CD4-positive, alpha-beta T cell treated with Interleukin-12 subunit alpha and Interleukin-12 subunit beta, for 1 hour (primary cell): ENCODE results near the gene SLC4A7.
"Not testable (repeated sequence)": the region's sequence is repeated elsewhere in the genome, so short reads cannot be mapped to it uniquely, and the experiment has no call there.

Experiments used
- DNase-seq: peaks from one replicate; pipeline ENCODE4 v3.0.0-alpha.2; 2020

Gene SLC4A7

DNA sequence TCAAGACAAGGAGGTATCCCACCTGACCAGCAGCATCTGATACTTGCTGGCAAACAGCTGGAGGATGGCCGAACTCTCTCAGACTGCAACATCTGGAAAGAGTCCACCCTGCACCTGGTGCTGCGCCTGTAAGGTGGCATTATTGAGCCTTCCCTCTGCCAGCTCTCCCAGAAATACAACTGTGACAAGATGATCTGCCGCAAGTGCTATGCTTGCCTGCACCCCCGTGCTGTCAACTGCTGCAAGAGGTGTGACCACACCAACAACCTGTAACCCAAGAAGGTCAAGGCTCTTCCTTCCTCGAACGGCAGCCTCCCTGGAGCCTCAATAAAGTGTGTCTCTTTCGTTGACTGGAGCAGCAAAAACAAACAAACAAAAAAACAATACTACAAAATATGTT is 2.2 kb upstream of the SLC4A7 start:
- no peak for DNase-seq

DNA sequence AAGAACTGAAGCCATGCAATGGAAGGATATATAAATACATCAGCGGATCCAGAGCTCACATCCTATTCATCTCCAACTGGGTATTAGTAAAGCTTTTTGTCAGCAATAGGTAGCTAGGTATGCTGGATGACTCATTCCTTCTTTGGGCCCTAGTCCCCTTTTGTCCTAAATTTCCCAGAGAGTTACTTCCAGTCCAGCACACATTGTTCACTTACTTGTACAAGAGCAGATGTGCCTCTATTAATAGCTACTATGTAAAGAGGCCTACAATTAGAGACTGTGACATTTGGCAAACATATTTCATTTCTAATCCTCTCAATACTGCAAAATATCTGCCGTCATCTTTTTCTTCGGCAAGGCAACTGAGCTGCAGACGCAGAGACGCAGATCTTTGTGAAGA is 1.7 kb upstream of the SLC4A7 start:
- DNase-seq, result no peak

DNA sequence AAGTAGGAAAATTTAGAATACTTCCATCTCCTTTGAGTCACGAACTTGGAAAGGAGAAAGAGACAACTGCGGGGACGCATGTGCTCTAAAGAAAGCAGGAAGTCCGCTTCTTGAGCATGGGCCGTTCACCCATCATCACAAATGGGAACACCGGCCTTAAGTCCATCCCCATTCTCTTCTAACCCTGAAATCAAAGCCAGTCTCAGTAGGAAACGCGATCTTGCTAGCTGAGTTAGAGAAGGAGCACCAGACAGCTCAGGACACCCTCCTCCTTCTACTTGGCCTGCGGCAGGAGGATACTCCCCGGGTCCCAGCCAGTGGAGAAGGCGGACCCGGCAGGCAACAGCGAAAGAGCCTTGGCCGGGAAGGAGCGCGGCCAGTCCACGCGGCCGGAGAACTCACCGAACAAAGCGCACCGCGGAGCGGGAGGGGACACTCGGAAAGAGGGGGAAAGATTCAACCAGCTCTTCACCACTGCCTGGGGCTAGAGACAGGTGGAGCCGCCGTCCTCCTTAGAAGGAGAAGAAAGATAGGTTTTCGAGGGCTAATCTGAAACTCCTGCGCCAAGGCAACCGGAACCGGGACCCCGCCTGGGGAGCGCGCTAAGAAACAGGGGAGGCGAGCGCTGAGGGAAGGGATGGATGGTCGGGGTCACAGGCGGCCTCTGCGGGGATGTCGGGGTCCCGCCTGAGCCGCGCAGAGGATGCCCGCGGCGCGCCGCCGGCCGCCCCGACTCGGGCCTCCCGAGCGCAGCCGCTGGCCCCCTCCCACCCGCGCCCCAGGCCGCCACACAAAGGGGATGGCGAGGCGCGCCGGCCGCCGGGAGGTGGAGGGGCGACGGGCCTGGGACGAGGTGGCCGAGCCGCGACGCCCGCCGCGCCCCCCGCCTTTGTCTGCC is 818 bp downstream of the SLC4A7 start:
- peak; percentile 35 for DNase-seq

DNA sequence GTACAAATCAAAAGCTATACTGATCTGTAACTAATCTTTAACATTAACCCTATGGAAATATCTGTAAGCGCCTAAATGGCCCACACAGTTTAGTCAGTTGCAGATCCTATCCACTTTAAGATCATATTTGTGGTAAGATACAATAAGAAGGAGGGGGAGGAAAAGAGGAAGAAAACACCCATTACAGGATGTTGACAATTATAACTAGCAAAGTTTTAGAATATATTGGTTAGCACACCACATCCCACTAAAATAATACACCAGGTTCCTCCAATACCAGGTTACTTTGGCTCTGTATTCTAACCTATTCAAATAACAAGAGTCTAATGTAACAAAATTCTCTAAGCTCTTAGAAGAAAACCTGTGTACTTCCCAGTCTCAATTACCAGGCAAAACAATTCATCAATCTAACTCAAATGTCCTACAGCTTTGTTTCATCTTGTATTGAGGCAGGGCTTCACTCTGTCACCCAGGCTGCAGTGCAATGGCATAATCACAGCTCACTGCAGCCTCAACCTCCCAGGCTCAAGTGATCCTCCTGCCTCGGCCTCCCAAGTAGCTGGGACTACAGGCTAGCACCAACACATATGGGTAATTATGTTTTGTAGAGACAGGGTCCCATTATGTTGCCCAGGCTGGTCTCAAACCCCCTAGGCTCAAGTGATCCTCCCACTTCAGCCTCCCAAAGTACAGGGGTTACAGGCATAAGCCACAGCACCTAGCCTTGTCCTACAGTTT is 4.2 kb downstream of the SLC4A7 start:
- DNase-seq, result peak; percentile 37

DNA sequence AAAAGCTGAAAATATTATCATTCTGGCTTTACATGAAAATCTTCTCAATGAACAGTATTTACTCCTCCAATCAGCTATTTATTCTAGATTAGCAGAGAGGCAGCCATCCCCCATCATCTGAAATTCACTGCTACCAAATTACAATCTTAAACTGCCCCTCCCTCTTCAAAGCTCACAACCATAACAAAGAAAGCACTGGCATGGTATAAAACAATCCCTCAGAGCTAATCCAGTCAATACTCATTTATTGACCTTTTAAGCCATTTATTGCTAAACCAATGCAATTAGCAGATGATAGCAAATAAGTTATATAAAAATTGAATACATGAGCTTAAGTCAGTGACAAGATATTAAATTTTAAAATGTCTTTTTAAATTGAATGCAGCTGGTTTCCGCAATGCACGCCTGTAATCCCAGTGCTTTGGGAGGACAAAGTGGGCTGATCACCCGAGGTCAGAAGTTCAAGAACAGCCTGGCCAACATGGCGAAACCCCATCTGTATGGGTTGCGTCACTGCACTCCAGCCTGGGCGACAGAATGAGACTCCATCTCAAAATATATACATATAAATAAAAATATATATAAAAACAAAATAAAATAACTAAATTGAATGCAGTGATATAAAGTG is 12.1 kb downstream of the SLC4A7 start:
- DNase-seq, result no peak

DNA sequence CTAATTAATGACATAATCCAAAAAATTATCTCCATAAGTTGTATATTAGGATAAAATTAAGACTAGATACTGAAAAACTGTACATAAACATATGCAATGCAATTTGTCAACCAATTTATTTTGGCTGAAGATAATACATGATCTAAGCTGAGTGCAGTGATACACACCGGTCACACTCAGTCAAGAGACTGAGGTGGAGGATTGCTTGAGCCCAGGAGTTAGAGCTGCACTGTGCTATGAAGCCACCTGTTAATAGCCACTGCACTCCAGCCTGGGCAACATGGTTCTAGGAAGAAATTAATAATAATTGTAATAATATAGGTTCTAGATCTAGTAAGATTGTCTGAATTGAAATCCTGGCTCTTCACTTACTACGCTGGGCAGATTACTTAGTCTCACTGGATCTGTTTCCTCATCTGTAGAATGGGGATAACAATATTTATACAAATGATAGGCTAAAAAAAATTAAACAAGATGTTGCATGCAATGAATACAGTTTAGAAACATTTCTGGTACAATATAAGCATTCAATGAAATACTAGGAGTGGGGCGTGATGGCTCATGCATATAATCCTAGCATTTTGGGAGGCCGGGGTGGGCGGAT is 15.8 kb downstream of the SLC4A7 start:
- no peak for DNase-seq

DNA sequence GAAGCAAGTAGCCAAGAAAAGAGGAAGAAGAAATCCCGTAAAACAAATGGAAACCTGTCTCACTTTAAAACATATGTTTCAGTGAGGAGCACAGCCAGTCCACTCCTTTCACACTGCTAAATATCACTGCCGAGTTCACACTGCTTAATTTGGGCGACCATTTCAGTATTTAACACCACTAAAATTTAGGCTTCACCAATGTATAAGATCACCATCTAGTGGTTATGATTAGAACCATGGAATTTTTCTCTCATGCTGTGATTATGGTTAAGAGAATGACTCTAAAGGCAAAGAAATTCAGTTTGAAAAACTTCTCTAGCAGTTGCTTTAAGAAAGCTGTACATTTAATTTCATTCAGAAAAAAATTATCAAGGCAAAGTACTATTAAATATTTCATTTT is 16.6 kb downstream of the SLC4A7 start:
- peak; percentile 59 for DNase-seq

DNA sequence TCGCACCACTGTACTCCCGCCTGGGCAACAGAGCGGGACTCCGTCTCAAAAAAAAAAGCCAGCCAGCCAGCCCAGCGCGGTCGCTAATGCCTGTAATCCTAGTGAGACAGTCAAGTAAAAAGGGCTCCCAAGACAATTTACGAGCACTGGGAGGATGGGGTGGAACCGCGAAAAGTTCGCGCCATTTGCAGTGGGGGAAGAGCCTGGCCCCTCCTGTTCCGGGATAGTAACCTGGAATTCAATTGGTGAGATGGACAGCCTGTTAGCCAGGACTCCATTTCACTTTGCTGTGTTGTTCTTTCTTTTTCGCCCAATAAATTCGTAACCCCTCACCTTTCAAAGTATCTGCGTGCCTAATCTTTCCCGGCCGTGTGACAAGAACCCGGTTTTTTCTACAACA is 19.5 kb downstream of the SLC4A7 start:
- no peak for DNase-seq

DNA sequence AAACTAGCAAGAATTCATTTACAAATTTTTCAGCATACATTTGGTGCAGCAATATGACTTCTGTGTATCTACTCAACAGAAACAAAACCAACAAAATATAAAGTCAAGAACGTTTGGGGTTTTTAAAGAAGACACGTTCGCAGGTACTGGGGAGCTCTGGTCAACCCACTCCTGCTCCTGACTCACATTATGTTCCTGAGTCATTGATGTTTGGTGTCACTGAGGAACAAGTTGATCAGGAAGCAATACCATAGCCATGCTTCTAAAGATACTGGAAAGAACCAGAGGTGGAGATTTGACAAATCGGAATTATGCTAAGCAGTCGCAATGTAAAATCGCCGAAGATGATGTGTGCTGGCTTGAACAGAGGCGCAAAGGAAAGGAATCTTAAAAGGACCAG is 22.0 kb downstream of the SLC4A7 start:
- DNase-seq, result no peak

DNA sequence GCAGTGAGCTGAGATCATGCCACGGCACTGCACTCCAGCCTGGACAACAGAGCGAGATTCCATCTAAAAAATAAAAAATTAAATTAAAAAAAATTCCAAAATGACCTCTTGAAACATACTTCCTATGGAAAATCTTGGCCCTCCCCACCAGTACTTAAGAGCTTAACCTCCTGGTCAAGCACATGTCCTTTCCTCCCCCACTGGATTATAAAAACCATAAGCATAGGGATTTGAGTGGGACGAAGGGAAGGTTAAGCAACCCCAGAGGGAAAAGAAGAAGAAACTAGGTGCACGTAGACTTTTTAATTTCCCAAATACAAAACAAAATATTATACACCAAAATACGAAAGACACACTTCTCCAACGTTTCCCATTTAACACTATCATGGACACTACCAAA is 25.3 kb downstream of the SLC4A7 start:
- DNase-seq, result no peak

DNA sequence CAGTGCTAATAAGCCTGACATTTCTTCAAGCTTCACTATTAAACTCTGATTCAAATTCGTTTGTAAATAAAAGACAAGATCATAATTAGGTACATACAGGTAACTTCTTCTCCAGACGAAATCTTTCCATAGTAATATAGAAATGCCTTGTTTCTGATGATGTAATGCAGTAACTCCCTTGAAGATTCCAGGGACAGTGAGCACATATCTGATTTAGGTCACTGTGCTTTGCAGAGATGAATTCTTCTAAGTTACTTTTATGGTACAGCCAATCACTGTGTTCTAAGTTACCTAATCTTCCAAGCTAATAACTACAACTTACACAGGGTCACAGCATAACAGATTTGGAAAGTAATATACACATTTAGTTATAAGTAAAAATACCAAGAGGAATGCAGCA is 27.6 kb downstream of the SLC4A7 start:
- DNase-seq, result no peak

DNA sequence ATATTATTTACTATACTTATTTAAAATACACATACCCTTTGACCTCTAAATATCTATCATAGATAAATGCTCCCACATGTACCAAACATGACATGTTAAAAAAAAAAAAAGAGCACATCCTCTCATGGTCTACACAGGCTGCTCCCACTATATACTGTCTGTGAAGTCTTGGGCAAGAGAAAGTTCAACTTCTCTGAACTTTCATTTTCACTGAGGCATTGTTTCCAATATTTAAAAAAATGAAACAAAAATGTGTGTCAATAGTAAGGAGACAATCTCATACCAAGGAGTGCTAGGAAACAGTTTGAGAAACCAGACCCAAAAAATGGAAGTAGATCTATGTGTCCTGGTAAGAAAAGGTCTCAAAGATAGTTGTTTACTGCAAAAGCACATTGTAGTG is 29.3 kb downstream of the SLC4A7 start:
- DNase-seq, result no peak

DNA sequence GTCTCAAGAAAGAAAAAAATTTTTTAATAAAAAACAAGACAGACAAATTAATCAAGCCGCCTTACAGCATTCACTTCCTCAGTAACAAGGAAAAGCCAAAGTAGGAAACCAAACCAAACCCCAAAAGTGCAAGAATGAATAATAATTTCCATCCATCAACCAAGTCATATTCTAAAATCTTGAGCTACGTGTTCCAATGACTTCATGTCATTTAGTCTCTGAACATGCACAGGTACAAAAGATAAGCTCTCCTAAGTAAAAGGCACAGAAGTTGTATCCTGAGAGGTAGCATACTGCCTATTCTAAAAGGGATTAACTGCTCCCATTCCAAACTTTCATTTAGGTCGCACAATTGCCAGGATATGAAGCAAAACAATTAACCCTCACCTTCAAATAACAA is 29.7 kb downstream of the SLC4A7 start:
- DNase-seq, result no peak

DNA sequence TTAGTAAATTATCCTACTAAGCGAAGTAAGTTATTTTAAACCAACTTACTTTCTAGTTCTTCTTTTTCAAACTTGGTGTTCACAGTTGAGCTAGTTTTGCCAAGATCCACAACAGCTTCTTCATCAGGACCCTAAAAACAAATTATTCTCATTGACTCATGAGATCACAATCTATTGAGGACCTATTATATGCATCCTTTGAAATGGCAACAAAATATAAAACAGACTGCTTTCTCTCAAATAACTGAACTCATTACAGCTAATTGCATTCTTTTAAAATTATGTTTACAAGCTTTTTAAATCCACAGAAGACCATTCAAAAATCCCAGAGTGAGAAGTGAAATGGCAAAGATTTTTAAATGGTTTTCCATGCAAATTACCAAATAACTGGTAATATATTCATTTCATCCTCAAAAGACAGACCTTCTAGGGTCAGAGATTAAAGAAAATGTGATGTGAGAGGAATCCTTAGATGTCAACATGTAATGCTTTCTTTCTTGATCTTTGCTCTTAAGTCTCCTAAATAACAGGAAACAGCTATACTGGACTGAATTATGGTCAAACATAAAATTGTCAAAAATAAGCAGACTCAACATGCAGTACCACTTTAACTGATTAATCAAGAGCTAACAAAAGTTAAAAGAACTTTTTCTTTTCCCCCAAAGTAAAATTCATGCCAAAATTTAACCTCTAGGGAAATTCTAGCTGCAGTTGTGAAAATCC is 31.7 kb downstream of the SLC4A7 start:
- DNase-seq, result no peak

DNA sequence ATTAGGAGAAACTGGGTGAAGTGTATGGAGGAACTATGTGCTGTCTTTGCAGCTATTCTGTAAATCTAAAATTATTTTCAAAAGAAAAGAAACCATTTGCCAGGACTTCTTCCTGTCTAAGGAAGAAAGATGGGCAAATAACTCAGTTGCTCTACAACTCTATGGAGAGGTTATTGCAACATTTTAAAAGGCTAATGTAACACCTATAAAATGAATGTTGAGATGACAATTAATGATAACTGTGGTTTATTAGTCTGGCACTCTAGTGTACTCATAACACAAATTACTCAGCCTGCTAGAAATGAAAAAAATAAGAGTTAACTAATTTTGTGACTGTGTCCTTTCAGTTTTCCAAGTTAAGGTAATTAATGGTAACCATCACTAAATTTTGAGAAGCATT is 32.3 kb downstream of the SLC4A7 start:
- no peak for DNase-seq

DNA sequence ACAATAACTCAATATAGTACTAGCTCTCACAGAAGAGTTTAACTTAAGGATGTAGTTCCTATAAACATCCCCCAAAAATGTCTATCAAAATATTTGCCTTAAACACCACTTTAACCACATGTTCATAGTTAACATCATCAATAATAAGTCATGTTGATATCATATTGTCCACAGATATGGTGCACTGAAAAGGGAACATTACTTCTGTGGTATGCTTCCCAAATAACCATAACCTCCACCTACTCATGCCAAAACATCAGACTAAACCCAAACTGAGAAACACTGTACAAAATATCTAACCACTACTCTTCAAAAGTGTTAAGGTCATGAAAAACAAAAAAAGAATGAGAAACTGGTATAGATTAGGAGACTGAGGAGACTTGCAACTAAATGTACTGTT is 32.9 kb downstream of the SLC4A7 start:
- no peak for DNase-seq

DNA sequence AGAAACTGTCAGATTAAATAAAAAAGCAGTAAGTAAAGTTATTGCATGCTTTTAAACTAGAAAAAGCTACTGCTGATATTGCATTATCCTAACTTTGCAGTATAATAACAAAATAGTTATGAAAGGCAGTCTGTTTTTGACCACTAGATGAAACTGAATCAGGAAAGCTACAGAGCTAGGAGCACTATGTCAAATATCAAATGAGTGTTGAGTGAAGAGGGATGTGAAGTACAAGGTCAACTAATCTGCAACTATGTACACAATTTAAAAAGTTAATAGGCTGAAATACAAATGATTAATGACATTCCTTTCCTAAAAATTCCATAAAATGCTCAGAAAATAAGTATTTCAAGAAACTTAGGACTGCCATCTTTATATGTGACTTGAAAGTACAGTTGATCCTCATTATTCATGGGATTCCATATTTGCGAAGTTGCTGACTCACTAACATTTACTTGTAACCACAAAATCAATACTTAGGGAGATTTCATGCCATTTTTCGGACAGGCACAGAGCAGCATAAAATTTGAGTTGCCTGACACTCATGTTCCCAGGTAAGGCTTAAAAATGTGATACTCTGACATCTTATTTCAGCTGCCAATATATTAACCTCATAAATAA is 34.5 kb downstream of the SLC4A7 start:
- DNase-seq, result no peak

DNA sequence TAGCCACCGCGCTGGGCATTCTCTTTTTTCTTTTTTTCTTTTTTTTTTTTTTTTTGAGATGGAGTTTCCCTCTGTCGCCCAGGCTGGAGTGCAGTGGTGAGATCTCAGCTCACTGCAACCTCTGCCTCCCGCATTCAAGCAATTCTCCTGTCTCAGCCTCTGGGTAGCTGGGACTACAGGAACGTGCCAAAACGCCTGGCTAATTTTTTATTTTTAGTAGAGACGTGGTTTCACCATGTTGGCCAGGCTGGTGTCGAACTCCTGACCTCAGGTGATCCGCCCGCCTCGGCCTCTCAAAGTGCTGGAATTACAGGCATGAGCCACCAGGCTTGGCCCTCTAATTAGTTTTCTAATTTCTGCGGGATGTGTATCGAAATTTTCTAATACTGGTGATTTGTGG is 41.2 kb downstream of the SLC4A7 start:
- not testable (repeated sequence) for DNase-seq

DNA sequence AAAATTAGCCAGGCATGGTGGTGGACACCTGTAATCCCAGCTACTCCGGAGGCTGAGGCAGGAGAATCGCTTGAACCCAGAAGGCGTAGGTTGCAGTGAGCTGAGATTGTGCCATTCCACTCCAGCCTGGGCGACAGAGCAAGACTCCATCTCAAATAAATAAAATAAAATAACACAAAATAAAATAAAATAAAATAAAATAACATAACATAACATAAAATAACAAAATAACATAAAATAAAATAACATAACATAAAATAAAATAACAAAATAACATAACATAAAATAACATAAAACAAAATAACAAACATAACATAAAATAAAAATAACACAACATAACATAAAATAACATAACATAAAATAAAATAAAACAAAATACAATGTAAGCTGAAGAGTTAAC is 45.8 kb downstream of the SLC4A7 start:
- not testable (repeated sequence) for DNase-seq

DNA sequence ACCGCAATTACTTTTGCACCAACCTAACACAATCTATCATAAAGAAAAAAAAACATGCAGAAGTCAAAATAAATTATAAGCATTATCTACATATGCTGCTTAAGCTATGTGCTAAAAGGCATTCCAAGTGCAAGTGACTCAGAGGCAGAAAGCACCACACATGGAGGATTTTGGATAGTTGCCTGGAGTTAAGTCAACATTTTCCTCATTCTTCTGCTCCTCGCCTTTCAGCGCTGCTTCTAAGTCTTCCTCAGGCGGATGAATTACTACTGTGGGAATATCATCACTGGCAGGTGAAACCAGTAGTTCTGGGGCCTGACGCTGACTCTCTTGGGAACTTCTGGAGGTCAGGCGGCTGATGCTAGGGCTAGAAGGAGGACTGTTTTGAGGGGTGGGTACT is 53.1 kb downstream of the SLC4A7 start:
- DNase-seq, result no peak

DNA sequence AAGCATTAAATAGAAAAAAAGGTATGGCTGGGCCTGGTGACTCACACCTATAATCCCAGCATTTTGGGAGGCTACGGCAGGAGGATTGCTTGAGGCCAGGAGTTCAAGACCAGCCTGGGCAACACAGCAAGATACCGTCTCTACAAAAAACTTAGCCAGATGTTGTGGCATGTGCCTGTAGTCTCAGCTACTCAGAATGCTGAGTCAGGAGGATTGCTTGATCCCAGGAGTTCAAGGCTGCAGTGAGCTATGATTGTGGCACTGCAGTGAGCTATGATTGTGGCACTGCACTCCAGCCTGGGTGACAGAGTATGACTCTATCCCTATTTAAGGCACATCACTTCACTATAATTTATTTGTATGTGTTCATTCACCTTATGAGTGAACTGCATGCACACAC is 54.3 kb downstream of the SLC4A7 start:
- DNase-seq, result no peak

DNA sequence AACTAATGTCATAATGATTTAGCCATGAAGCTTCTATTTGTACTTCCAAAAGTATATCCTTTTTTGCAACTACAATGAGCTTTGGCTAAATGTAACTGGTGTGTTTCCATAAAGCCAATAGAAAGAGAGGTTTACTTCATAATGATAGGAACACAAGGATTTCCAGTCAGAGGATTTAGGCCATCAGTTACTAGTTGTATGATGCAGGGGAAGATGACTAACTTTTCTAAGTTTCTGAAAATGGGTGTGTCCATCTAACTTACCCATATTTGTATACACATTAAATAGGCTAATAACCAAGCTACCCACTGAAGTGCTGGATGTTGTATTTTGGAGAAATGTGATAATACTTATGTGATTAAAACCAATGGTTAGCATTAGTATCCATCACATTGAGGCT is 55.7 kb downstream of the SLC4A7 start:
- DNase-seq, result no peak
